ENCODE results near the gene CD19. TPM values are rescaled to one million over a fixed set of nuclear protein-coding genes. Genes with fewer than 3 reads are reported as not detected.

The CD19 gene
- polyA plus RNA-seq, 1 donor from 2014 or later = not detected

DNA sequence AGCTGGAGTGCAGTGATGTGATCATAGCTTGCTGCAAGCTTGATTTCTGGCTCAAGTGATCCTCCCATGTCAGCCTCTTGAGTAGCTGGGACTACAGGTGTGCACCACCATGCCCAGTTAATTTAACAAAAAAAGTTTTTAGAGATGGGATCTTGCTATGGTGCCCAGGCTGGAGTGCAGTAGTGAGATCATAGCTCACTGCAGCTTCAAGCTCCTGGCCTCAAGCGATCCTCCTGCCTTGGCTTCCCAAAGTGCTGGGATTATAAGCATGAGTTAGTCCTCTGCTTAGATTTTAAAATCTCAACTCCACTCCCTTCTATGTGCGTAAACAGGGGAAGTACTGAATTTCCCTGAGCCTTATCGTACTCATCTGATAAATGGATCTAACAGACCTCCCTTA is 13.1 kb upstream of the CD19 start:
- Histone ChIP-seq H3K9me3 (ENCODE audit: low read length) (no peaks in the 10 kb centered on the region), H3K9ac (ENCODE audit: low read length) (no peak overlapping the region), H3K27me3 (ENCODE audit: insufficient read depth, low read depth, low read length) (no peaks in the 10 kb centered on the region), H4K20me1 (ENCODE audit: insufficient read depth) (no peaks in the 10 kb centered on the region), H3K9me2 (ENCODE audit: insufficient read depth, low read length) (no peaks in the 10 kb centered on the region), H3F3A (ENCODE audit: insufficient read depth, low read length, poor library complexity, severe bottlenecking) (no peaks in the 10 kb centered on the region), H3K36me3 (ENCODE audit: insufficient read depth, low read length) (no peaks in the 10 kb centered on the region), H3K4me2 (ENCODE audit: low read length) (no peak overlapping the region), H3K79me2 (replicated peaks; ENCODE audit: insufficient read depth, low read length) (no peaks in the 10 kb centered on the region), H3K27ac (ENCODE audit: low read length) (no peak overlapping the region), H3K4me3 (ENCODE audit: low read length) (no peak overlapping the region), H2AFZ (ENCODE audit: low read depth, low read length) (no peak overlapping the region)
- TF ChIP-seq, protein P1, sequence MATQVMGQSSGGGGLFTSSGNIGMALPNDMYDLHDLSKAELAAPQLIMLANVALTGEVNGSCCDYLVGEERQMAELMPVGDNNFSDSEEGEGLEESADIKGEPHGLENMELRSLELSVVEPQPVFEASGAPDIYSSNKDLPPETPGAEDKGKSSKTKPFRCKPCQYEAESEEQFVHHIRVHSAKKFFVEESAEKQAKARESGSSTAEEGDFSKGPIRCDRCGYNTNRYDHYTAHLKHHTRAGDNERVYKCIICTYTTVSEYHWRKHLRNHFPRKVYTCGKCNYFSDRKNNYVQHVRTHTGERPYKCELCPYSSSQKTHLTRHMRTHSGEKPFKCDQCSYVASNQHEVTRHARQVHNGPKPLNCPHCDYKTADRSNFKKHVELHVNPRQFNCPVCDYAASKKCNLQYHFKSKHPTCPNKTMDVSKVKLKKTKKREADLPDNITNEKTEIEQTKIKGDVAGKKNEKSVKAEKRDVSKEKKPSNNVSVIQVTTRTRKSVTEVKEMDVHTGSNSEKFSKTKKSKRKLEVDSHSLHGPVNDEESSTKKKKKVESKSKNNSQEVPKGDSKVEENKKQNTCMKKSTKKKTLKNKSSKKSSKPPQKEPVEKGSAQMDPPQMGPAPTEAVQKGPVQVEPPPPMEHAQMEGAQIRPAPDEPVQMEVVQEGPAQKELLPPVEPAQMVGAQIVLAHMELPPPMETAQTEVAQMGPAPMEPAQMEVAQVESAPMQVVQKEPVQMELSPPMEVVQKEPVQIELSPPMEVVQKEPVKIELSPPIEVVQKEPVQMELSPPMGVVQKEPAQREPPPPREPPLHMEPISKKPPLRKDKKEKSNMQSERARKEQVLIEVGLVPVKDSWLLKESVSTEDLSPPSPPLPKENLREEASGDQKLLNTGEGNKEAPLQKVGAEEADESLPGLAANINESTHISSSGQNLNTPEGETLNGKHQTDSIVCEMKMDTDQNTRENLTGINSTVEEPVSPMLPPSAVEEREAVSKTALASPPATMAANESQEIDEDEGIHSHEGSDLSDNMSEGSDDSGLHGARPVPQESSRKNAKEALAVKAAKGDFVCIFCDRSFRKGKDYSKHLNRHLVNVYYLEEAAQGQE (IDR thresholded peaks at IDR 0.05; ENCODE audit: borderline replicate concordance) = no peak
- TF ChIP-seq SMC3 (conservative IDR thresholded peaks at IDR 0.05; ENCODE audit: poor library complexity) (no peak), EP300 (conservative IDR thresholded peaks at IDR 0.05; ENCODE audit: poor library complexity, severe bottlenecking) (no peak), TAF1 (IDR thresholded peaks at IDR 0.05; ENCODE audit: low read depth) (no peak), RAD21 (conservative IDR thresholded peaks at IDR 0.05) (no peak), POLR2AphosphoS5 (IDR thresholded peaks at IDR 0.05) (no peak)

DNA sequence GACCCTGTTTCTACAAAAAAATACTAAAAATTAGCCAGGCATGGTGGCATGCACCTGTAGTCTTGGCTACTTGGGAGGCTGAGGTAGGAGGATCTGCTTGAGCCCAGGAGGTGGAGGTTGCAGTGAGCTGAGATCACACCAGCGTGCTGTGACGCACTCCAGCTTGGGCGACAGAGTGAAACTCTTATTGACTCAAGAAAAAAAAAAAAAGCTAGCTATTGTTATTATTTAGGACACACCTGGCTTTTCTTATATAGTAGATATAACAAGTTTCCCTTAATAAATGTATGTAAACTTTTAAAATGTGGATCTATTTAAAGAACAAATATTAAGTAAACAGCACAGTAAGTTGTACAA is 8.6 kb upstream of the CD19 start:
- Histone ChIP-seq H3K4me3 (ENCODE audit: low read length) (no peak overlapping the region), H3K36me3 (ENCODE audit: insufficient read depth, low read length) (no peaks in the 10 kb centered on the region), H3K4me2 (ENCODE audit: low read length) (no peak overlapping the region)

More for the DNA sequence above, 8.6 kb upstream of the CD19 start:
- no peaks in the 10 kb centered on the region for H3K9me3 ChIP-seq (ENCODE audit: low read length)
- no peaks in the 10 kb centered on the region for H4K20me1 ChIP-seq (ENCODE audit: insufficient read depth)
- H3K79me2 ChIP-seq (replicated peaks; ENCODE audit: insufficient read depth, low read length) = no peaks in the 10 kb centered on the region
- H3K27me3 ChIP-seq (ENCODE audit: insufficient read depth, low read depth, low read length) = no peaks in the 10 kb centered on the region
- no peak for TF ChIP-seq EZH2 (IDR thresholded peaks at IDR 0.05; ENCODE audit: borderline replicate concordance, insufficient read depth, low read length, poor library complexity, severe bottlenecking)
- no peak for TF ChIP-seq CTCF (IDR thresholded peaks at IDR 0.05; ENCODE audit: poor library complexity, severe bottlenecking)
- no peak overlapping the region for H3K27ac ChIP-seq (ENCODE audit: low read length)
- no peak overlapping the region for H2AFZ ChIP-seq (ENCODE audit: low read depth, low read length)
- H3K9me2 ChIP-seq (ENCODE audit: insufficient read depth, low read length) = no peaks in the 10 kb centered on the region
- H3F3A ChIP-seq (ENCODE audit: insufficient read depth, low read length, poor library complexity, severe bottlenecking) = no peaks in the 10 kb centered on the region
- no peak overlapping the region for H3K9ac ChIP-seq (ENCODE audit: low read length)

Data from neural cell (in vitro differentiated cells).